HG03565 (cell line): ENCODE results near the gene RPL28.

Experiments used
- ATAC-seq: cut with Tn5 transposase; IDR thresholded peaks from one replicate; pipeline ENCODE4 v1.9.1; 2021; ENCODE audit warnings: mild to moderate bottlenecking, moderate library complexity; ENCODE audit not compliant: unreplicated experiment

RPL28 gene

DNA sequence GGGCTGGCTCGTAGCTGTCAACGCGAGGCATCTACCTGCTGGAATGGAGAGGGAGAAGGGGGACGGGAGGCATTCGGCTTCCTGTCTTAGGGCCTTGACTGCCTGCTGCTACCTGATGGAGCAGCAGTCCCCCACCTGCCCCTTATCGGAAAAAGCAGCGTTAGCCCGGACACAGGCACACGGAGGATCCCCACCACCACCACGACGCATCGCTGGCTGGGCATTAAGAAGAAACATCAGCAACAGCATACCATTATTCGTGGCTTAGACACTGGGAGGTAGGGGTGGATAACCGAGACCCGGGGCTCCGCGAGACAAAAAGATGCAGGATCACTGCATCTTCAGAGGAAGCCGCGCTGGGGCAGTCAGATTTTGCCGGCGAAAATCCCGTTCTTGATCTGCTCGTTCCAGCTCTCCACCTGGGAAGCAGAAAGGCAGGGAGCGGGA is 32.4 kb upstream of the RPL28 start:
- ATAC-seq = no peak

DNA sequence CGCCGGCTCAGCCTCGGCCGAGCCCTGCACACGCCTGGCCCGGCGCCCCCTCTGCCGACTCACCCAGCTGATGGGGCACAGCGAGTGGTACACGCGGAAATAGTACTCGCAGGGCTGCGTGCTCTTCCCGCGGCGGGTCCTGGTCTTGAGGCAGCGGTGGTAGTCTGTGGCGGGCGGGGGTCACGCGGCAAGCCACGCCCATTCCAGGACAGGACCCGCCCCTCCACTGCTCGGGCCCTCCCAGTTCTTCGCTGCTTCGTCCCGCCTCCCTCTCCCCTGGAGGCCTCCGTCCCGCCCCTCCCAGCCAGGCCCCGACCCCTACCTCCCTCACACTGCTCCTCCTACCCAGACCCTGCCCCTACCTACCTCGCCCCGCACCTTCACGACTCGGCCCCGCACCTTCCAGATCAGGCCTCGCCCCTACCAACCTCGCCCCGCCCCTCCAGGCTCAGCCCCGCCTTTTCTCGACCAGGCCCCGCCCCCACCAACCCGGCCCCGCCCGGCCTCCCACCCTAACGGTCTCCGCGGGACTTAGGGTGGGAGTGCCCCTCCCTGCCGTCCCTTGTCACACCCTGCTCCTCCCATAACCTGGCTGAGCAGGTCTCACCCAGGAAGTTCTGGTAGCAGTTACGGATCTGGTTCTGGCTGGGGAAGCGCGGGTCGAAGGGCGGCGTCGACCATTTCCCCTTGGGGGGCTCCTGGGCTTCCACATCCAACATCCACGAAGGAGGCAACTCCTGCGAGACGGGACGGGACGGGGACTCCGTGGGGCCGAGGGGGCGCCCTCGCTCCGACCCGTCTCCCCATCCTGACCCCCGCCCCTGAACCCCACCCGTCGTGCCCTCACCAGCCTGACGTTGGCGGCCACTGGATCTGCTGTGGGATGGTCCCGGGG is 31.7 kb upstream of the RPL28 start:
- ATAC-seq = no peak

- no peak for ATAC-seq
These were observed 31.0 kb upstream of the RPL28 start, which contains the start of gene COX6B2 for GRCh38 chr19:55354698-55355212. Gene COX6B2, minus strand, starts transcription at chr19:55354719. Its CDS starts 198 bp downstream, at chr19:55354521.

DNA sequence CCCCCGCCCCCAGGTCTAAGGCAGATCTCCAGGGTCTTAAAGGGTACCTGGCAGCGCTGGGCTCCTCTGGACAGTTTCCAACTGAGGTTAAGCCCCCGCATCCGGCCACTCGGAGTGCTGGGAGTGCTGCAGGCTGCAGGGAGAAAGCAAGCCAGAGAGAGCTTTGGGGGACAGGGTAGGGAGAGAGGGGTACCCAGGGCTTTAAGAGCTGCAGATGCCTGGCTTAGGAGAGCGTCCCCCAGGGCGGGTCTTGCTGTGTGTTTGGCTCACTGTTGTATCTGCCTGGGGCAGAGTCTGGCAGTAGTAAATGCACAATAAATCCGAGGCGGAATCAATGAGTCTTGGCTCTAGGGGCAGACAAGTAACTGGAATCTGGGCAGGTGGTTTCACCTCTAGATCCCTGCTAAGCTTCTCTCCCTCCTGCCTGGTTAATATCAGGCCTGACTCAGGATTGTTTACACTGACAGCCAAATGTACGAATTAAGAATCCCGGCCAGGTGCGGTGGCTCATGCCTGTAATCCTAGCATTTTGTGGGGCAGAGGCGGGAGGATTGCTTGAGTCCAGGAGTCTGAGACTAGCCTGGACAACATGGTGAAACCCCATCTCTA is 30.4 kb upstream of the RPL28 start:
- no peak for ATAC-seq

DNA sequence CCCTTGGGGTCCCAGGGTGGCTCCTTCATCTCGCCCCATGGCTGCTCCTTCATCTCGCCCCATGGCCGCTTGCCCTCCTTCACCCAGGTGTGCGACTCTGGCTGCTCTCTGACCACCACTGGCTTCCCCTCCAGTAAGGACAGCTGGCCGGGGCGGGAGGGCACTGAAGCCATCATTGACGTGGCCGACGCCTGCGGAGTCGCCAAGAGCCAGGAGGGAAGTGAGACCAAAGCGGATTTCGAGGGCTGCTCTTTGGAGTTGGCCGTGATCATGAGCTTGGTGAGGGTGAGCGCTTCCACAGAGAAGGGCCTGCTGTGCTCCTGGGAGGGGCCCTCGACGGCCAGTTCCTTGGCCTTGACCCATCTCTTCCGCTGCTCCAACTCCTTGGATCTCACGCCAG is 27.2 kb upstream of the RPL28 start:
- no peak for ATAC-seq

GRCh38 chr19:55358943-55359908 is 26.5 kb upstream of the RPL28 start:
- ATAC-seq = no peak

- no peak for ATAC-seq
These were observed 24.8 kb upstream of the RPL28 start for GRCh38 chr19:55360902-55361301.

- no peak for ATAC-seq
These were observed 23.4 kb upstream of the RPL28 start for GRCh38 chr19:55362174-55362989.

- no peak for ATAC-seq
These were observed 22.6 kb upstream of the RPL28 start, which contains the start of gene GARIN5B for GRCh38 chr19:55362990-55363716. Gene GARIN5B, minus strand, starts transcription at chr19:55363260. Its CDS starts 194 bp downstream, at chr19:55363066.

DNA sequence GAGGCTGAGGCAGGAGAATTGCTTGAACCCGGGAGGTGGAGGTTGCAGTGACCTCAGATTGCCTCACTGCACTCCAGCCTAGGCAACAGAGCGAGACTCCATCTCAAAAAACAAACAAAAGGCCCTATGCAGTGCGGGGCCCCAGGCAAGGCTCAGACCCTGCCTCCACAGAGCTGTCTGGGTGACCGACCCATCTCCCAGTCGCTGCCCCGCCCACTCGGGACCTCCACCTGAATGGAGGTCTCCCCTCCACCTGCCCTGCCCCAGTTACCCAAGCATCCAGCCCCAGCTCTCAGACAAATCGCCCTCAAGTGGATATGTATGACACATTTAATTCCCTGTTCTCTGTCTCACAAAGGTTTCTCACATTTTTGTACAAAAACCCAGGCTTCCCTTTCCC is 20.5 kb upstream of the RPL28 start:
- ATAC-seq = no peak

GRCh38 chr19:55365964-55366363 is 19.8 kb upstream of the RPL28 start:
- no peak for ATAC-seq

GRCh38 chr19:55366790-55367189 is 18.9 kb upstream of the RPL28 start:
- ATAC-seq = no peak

DNA sequence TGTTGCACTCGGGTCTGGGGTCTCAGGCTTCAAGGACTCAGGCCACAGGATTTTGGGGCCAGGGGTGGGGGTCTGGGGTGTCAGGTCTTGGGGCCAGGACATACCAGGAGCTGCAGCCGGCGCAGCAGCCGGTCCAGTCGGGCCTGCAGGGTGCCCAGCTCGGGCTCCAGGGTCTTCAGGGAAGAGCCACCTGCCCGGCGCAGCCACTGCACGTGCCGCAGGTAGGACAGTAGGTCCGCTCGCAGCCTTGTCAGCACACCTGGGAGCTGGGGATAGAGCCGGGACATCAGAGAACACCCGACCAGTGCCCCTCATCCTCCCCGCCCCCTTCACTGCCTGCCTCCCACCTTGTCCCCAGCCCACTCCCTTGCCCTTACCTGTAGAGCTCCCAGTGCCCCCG is 17.6 kb upstream of the RPL28 start:
- no peak for ATAC-seq

- no peak for ATAC-seq
These were observed 16.8 kb upstream of the RPL28 start for GRCh38 chr19:55368701-55369563.

DNA sequence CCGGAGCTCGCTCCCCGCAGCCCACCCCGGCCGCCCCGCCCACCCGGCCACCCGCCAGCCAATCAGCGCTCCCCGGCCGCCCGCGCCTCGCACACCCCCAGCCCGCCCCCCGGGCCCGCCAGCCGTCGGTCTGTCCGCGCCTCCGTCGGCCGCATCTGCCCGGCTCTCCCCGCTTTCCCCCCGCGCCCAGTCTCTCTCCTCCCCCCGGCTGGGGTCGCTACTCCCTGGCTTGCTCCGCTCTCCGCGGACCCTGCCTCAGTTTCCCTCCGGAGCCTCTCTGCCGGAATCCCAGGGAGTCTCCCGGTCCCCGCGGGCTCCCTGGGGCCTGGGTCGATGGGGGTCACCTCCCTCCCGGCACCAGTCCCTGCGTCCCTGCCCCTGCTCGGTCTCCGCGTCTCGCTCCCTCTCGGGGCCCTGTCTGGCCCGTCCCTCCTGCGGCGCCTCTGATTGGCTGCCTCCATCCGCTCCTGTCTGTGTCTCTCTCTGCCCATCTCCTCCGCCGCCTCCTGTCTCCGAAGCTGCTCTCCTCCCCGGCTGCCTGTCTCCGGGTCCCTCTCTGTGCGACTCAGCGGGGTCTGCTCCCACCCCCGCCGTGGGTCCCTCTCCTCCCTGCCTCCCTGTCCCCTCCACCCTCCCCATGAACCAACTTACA is 16.0 kb upstream of the RPL28 start:
- ATAC-seq = no peak

GRCh38 chr19:55370305-55370988 is 15.3 kb upstream of the RPL28 start, which contains the start of gene IL11:
Gene IL11, minus strand, starts transcription at chr19:55370463. Its CDS starts 153 bp downstream, at chr19:55370310.
- no peak for ATAC-seq
